Activated naive CD4-positive, alpha-beta T cell treated with anti-CD3 and anti-CD28 coated beads, Interleukin-2, amount 10 ng/mL, durations not matched to agents 7 days and 5 days (primary cell): Measurements from ENCODE around the gene BBLN.
"Not testable (repeated sequence)": the region's sequence is repeated elsewhere in the genome, so short reads cannot be mapped to it uniquely, and the experiment has no call there.

ENCODE experiments used
- CTCF ChIA-PET: fragments of 350-600 bp; sonication (Branson Sonifier 250); formaldehyde crosslinking; loops from one replicate; lab custom pipeline; 2021; ENCODE audit warnings: antibody characterized with exemption; lab: Charles Lee
- DNase-seq: peaks from one replicate; pipeline ENCODE4 v3.0.0-alpha.2; 2020
- H3K27ac Mint-ChIP-seq: one replicate; pipeline ENCODE4 v1.8.0; 2021; ENCODE audit warnings: mild to moderate bottlenecking, moderate library complexity, mixed read lengths
- H3K27me3 Mint-ChIP-seq: one replicate; pipeline ENCODE4 v1.8.0; 2021; ENCODE audit warnings: mild to moderate bottlenecking, mixed read lengths
- H3K36me3 Mint-ChIP-seq: one replicate; pipeline ENCODE4 v1.8.0; 2021; ENCODE audit warnings: mixed read lengths
- H3K4me1 Mint-ChIP-seq: one replicate; pipeline ENCODE4 v1.8.0; 2021; ENCODE audit warnings: mixed read lengths
- H3K4me3 Mint-ChIP-seq: one replicate; pipeline ENCODE4 v1.8.0; 2021; ENCODE audit warnings: mild to moderate bottlenecking, moderate library complexity, mixed read lengths
- H3K9me3 Mint-ChIP-seq: one replicate; pipeline ENCODE4 v1.8.0; 2021; ENCODE audit warnings: mixed read lengths

BBLN gene

DNA sequence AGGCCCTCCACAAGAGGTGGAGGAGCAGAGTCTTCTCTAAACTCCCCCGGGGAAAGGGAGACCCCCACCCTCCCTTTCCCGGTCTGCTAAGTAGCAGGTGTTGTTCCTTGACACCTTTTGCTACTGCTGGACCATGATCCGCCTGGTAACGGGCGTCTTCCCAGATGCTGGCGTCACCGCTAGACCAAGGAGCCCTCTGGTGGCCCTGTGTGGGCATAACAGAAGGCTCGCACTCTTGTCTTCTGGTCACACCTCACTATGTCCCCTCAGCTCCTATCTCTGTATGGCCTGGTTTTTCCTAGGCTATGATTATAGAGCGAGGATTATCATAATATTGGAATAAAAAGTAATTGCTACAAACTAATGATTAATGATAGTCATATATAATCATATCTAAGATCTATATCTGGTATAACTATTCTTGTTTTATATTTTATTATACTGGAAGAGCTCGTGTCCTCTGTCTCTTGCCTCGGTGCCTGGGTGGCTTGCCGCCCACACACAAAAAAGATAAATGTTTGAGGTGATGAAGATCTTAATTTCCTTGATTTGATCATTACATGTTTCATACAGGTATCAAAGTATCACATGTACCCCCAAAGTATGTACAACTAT is 30.0 kb upstream of the BBLN start:
- Mint-ChIP-seq H3K36me3 (peaks cover 14% of the 10 kb centered on the region), H3K4me1 (peaks cover 40% of the 10 kb centered on the region), H3K4me3 (peak overlapping the region; percentile 65), H3K27me3 (peaks cover 47% of the 10 kb centered on the region), H3K27ac (peak overlapping the region; percentile 75)
- not testable (repeated sequence) for H3K9me3 Mint-ChIP-seq
- CTCF ChIA-PET = interaction anchor here (0.8 to 1.9 kb wide), 4 partner anchors 12 to 29 kb away, joined by 3 to 7 read pairs (median 6); no protein-coding TSS in a partner anchor
- DNase-seq = peak; percentile 69

- Mint-ChIP-seq H3K27me3 (peaks cover 53% of the 10 kb centered on the region), H3K36me3 (peaks cover 12% of the 10 kb centered on the region), H3K4me1 (peaks cover 40% of the 10 kb centered on the region)
- CTCF ChIA-PET = interaction anchor here (1.4 kb wide), 1 partner anchor 12 kb away, joined by 6 read pairs; no protein-coding TSS in a partner anchor
- H3K27ac Mint-ChIP-seq, H3K9me3 Mint-ChIP-seq, DNase-seq, H3K4me3 Mint-ChIP-seq: not testable (repeated sequence)
Observed at GRCh38 chr9:128130651-128131050, 29.4 kb upstream of the BBLN start.

DNA sequence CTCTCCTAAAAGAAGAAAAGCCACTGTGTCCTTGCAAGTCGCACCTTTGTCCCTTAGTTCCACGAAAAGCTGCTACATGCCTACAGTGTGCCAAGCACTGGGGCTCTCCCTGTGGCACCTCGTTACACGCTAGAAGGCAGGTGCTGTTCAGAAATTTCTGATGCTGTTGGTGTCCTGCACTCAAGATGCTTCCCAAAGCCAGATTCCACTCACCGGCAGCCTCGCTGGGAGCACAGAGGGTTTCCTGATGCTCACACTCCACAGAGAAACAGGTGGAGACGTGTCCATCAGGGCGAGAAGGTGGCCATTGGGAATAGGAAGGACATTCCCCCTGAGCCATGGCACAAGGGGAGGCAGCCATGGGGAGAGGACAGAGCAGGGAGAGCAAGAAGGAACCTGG is 28.7 kb upstream of the BBLN start:
- H3K27ac Mint-ChIP-seq, DNase-seq, H3K9me3 Mint-ChIP-seq, H3K36me3 Mint-ChIP-seq, H3K4me3 Mint-ChIP-seq, CTCF ChIA-PET: not testable (repeated sequence)
- H3K4me1 Mint-ChIP-seq = peaks cover 40% of the 10 kb centered on the region
- H3K27me3 Mint-ChIP-seq = peaks cover 58% of the 10 kb centered on the region

DNA sequence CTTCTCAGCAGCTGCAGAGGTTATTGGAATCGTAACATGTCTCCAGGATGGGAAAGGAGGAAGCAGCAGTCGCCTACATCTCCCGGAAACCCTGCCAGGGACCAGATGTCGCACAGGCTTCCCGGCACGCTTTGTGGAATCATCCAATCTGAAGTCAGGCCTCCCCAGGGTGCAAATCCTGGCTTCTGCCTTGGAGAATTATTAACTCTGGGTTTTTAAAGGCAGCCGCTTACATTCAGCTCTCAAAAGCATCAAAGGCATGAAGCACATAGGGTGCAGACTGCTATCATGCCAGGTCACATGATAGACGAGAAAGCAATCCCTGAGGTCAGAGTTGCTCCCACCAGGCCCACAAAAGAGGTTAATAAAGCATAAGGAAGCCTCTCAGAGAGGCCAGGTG is 27.9 kb upstream of the BBLN start:
- H3K36me3 Mint-ChIP-seq, H3K9me3 Mint-ChIP-seq, CTCF ChIA-PET, DNase-seq, H3K27ac Mint-ChIP-seq, H3K4me3 Mint-ChIP-seq: not testable (repeated sequence)
- Mint-ChIP-seq H3K4me1 (peaks cover 38% of the 10 kb centered on the region), H3K27me3 (peaks cover 63% of the 10 kb centered on the region)

DNA sequence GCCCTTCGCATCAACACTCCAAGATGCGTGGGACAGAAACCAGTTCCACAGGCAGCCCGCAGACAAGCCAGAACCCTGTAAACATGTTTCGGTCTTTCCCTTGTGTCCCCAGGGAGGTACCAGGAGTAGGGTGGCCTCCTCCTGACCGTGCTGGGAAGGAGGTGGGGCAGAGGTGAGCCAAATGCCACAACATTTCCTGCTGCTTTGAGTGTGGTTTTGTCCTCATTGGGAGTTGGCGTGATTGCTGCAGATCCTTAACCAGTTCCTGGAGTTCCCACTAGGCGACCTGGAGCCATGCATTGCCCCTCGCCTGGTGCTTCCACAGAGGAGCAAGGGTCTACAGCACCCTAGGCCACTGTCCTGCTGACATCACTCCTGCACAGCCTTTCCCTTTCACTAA is 24.5 kb upstream of the BBLN start:
- CTCF ChIA-PET, H3K36me3 Mint-ChIP-seq, H3K9me3 Mint-ChIP-seq, DNase-seq, H3K4me3 Mint-ChIP-seq, H3K27ac Mint-ChIP-seq: not testable (repeated sequence)
- peaks cover 67% of the 10 kb centered on the region for H3K27me3 Mint-ChIP-seq
- H3K4me1 Mint-ChIP-seq = peaks cover 23% of the 10 kb centered on the region

DNA sequence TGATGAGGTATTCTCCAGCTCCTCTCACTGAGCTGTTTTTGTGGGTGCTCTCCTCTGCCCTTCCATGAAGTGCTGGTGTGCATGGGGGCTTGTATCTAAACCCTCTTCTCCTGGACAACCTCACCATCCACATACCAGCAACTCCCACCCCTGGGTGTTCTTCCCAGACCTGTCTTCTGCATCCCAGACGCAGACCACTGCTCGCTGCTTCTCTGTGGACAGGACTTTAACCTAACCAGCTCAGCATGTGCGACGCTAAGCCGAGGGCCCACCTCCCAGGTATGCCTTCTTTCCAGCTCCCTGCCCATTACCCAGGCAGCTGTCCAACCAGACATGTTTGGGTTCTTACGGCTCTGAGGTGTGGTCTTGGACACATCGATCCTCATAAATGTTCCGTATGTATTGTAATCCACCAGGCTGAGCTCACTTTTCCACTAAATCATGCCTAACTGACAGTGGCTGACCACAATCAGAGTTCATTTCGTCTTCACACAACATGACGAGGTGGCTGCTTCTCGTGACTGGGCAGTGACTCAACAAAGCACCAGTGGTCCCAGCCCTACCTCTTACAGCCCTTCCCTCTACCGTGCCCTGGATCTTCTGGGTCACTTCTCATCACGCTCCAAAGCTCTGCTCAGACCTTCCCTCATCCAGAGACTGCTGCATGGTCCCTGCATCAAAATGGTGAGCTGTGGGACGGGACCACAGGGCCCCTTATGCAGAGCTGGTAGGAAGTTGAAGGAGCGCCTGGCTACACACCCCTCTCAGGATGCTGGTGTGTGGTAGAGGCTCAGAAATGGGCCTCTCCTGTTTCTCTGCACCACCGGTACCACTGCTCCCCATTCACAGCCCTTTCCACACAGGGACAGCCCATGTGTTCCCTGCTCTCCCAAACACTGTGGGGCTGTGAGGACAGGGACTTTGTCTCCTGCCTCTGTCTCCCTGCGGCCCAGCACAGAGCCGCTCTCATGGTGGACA is 23.0 kb upstream of the BBLN start:
- Mint-ChIP-seq H3K9me3 (no peaks in the 10 kb centered on the region), H3K36me3 (no peaks in the 10 kb centered on the region), H3K27ac (no peak overlapping the region), H3K4me1 (peaks cover 28% of the 10 kb centered on the region), H3K27me3 (peaks cover 52% of the 10 kb centered on the region), H3K4me3 (no peak overlapping the region)
- CTCF ChIA-PET = interaction anchor here (1.7 kb wide), 1 partner anchor 15 kb away, joined by 6 read pairs; no protein-coding TSS in a partner anchor
- DNase-seq = no peak

- no peaks in the 10 kb centered on the region for H3K36me3 Mint-ChIP-seq
- DNase-seq = no peak
- no peaks in the 10 kb centered on the region for H3K9me3 Mint-ChIP-seq
- H3K27ac Mint-ChIP-seq = no peak overlapping the region
- peaks cover 34% of the 10 kb centered on the region for H3K4me1 Mint-ChIP-seq
- H3K4me3 Mint-ChIP-seq = no peak overlapping the region
- CTCF ChIA-PET = interaction anchor here (1.7 kb wide), 1 partner anchor 14 kb away, joined by 6 read pairs; no protein-coding TSS in a partner anchor
- H3K27me3 Mint-ChIP-seq = peaks cover 43% of the 10 kb centered on the region
Observed at GRCh38 chr9:128138001-128138400, 22.1 kb upstream of the BBLN start.

DNA sequence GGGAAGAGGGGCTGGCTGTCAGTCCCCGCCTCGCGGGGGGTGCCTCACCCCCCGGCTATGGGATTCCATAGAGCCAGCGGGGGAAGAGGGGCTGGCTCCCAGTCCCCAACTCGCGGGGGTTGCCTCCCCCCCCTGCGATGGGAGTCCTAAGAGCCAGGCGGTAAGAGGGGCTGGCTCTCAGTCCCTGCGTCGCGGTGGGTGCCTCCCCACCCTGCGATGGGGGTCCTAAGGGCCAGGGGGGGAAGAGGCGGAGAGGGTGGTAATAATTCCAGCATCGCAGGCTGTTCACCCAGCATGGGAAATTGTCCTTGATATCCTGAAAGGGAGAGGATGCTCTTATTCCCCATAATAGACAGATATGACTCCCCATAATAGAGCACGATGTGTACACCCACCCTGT is 20.4 kb upstream of the BBLN start:
- Mint-ChIP-seq H3K4me1 (peaks cover 34% of the 10 kb centered on the region), H3K36me3 (no peaks in the 10 kb centered on the region), H3K4me3 (no peak overlapping the region), H3K9me3 (no peaks in the 10 kb centered on the region), H3K27ac (no peak overlapping the region), H3K27me3 (peaks cover 30% of the 10 kb centered on the region)
- CTCF ChIA-PET = no interaction called here
- no peak for DNase-seq

DNA sequence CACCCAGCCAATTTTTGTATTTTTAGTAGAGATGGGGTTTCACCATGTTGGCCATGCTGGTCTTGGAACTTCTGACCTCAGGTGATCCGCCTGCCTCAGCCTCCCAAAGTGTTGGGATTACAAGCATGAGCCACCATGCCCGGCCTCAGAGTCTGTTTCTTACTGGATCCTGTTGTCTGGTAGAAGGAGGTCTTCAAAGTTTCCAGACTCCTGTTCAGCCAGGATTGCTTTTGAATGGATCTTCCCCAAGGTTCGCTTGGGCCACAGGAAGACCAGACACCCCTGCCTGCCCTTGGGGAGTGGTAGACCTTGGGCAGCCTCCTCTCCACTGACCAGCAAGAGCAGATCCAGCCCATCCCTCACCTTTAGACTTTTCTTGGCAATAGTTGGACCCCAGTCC is 18.5 kb upstream of the BBLN start:
- H3K27me3 Mint-ChIP-seq = peaks cover 19% of the 10 kb centered on the region
- no peak overlapping the region for H3K4me3 Mint-ChIP-seq
- H3K36me3 Mint-ChIP-seq = no peaks in the 10 kb centered on the region
- H3K9me3 Mint-ChIP-seq = no peaks in the 10 kb centered on the region
- peaks cover 19% of the 10 kb centered on the region for H3K4me1 Mint-ChIP-seq
- CTCF ChIA-PET = interaction anchor here (1.1 to 1.7 kb wide), 3 partner anchors 11 to 17 kb away, joined by 3 to 6 read pairs (median 4); no protein-coding TSS in a partner anchor
- peak overlapping the region; percentile 90 for H3K27ac Mint-ChIP-seq
- no peak for DNase-seq

DNA sequence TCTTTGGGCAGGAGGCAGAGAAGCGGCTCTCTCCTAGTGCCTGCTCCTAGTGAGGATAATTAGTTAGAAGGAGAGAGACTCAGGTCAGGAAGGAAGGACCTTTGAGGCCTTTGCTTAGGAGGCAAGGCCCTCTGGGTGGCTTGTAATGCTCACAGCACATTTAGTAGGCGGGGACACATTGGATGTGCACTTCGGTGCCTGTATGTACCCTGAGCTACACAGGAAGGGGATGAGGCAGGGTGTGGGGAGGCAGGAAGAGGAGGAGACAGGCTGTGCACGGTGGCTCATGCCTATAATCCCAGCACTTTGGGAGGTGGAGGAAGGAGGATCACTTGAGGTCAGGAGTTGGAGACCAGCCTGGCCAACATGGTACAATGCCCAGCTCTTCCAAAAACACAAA is 18.0 kb upstream of the BBLN start:
- Mint-ChIP-seq H3K27me3 (peaks cover 17% of the 10 kb centered on the region), H3K9me3 (no peaks in the 10 kb centered on the region), H3K4me1 (peaks cover 19% of the 10 kb centered on the region), H3K27ac (peak overlapping the region; percentile 90), H3K36me3 (no peaks in the 10 kb centered on the region), H3K4me3 (no peak overlapping the region)
- CTCF ChIA-PET = interaction anchor here (1.1 to 1.7 kb wide), 3 partner anchors 12 to 17 kb away, joined by 3 to 6 read pairs (median 4); no protein-coding TSS in a partner anchor
- DNase-seq = peak; percentile 71

- CTCF ChIA-PET = interaction anchor here (1.1 to 1.7 kb wide), 3 partner anchors 12 to 18 kb away, joined by 3 to 6 read pairs (median 4); no protein-coding TSS in a partner anchor
- no peak for DNase-seq
- Mint-ChIP-seq H3K9me3 (no peaks in the 10 kb centered on the region), H3K27me3 (peaks cover 11% of the 10 kb centered on the region), H3K27ac (peak overlapping the region; percentile 90), H3K4me3 (no peak overlapping the region), H3K36me3 (no peaks in the 10 kb centered on the region), H3K4me1 (peaks cover 19% of the 10 kb centered on the region)
Observed at GRCh38 chr9:128142596-128142995, 17.5 kb upstream of the BBLN start.

DNA sequence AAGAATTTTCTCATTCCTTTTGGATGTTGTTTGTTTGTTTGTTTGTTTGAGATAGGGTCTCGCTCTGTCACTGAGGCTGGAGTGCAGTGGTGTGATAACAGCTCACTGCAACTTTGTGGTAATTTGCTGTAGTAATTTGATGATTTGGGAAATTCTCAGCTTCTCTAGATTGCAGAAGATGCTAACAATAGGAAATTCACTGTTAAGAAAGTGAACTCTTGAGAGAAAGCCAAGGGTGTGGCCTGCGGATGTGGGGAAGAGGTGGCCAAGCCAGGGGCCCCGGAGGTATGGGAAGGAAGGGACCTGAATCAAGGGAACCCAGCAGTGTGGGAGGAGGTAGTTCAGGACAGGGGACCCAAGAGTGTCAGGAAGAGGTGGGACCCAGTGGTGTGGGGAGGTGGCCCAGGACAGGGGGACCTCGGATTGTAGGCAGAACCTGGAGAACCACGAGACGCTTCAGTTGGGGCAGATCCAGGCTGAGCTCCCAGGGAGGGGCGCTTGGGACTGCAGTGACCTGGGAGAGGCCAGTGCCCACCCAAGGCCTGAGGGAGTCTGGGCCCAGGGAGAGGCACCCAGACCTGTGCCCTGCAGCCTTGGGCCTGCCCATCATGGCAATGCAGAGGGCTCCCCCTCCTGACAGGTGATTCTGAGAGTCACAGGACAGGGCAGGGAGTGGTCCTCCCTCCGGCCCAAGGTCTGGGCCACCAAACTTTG is 16.4 kb upstream of the BBLN start:
- peaks cover 19% of the 10 kb centered on the region for H3K4me1 Mint-ChIP-seq
- H3K36me3 Mint-ChIP-seq = no peaks in the 10 kb centered on the region
- no peak for DNase-seq
- peak overlapping the region; percentile 50 for H3K27ac Mint-ChIP-seq
- peaks cover 15% of the 10 kb centered on the region for H3K27me3 Mint-ChIP-seq
- no peaks in the 10 kb centered on the region for H3K9me3 Mint-ChIP-seq
- H3K4me3 Mint-ChIP-seq = no peak overlapping the region
- CTCF ChIA-PET = no interaction called here

DNA sequence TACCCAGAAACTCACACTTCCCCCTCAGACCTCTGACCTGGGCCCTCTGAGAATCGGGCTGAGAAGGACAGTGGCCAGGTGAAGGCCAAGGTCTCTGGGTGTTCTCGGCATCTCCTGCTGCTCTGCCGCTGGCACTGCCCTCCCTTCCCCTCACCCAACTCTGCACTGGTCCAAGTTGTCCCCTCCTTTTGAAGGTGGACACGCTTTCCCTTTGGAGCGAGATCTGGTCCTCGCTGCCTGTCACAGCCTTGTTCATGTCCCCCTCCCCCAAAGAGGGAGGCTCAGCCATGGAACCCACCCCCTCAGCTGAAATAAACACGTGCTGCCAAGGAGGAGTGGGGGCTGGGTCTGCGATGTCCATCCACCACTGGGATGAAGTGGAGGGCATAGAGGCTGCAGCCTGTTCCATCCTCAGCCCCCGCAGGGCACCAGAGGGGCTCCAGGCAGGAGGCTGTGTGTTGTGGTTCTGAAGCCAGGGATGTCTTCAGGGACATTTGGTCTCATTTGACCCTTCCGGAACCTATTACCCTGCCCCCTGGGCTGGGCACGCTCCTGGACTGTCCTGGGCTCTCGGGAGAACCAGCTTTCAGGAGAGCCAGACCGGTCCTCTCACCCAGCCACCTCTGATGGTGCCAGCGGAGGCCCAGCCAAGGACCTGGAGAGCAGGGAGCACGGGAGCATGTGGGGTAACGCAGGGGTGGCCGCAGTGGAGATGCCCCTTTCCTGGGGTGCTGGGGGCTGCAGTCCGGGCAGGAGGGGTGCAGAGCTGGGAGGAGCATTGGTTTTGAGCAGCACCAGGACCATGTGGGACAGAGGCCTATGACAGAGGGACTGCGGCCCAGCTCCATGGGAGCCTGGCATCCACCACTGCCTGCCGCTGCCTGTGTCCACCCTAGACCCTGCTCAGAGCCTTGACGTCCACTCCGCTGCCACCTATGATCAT is 15.6 kb upstream of the BBLN start:
- no peaks in the 10 kb centered on the region for H3K9me3 Mint-ChIP-seq
- peaks cover 20% of the 10 kb centered on the region for H3K27me3 Mint-ChIP-seq
- H3K4me1 Mint-ChIP-seq = peaks cover 19% of the 10 kb centered on the region
- DNase-seq = no peak
- H3K27ac Mint-ChIP-seq = no peak overlapping the region
- H3K4me3 Mint-ChIP-seq = no peak overlapping the region
- no peaks in the 10 kb centered on the region for H3K36me3 Mint-ChIP-seq
- CTCF ChIA-PET = no interaction called here
